ENCODE data around the gene STX4.

Gene STX4

GRCh38 chr16:31085411-31085810 is 52.1 kb downstream of the STX4 start:
- no peak for DNase-seq

DNA sequence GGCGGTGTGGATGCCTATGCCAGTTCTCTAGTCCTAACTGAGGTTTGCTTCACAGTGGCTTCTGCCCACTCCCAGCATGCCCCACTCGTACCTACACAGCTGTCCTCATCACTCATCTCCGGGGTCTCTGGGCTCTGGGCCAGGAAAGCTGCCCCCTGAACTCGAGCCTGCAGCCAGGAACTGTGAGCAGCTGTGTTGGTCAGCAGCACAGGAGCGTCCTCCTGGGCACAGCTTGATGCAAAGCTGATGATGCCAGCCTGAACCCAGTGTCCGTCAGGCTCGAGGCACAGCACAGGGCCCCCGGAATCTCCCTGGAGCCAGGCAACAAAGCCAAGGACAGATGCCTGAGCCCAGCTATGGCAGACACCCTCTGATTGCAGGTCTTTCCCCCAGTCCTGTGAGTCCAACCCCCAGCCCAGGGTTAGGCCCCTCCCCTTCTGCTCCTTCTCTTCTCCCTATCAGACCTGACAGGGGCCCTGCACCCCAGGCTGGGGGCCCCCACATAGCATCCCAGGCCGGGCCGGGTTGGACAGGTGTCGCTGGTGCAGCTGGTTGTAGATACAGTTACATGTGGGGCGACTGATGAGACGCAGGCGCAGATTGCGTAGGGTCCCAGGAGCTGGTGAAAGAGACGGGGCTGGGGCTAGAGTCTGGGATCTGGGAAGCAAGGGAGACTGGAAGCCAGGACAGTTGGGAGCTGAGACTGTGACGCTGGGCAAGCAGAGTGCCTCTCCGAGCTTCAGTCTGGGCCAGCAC is 52.7 kb downstream of the STX4 start:
- DNase-seq = no peak

GRCh38 chr16:31086629-31086906 is 53.2 kb downstream of the STX4 start:
- DNase-seq = no peak

- no peak for DNase-seq
Observed at GRCh38 chr16:31087481-31087880, 54.1 kb downstream of the STX4 start.

GRCh38 chr16:31087971-31088370 is 54.6 kb downstream of the STX4 start:
- DNase-seq = no peak

GRCh38 chr16:31088459-31089183 is 55.3 kb downstream of the STX4 start, which contains the start of gene PRSS53:
Gene PRSS53, minus strand, starts transcription at chr16:31088943. Its CDS starts 134 bp downstream, at chr16:31088809.
- DNase-seq = no peak

- no peak for DNase-seq
Observed at GRCh38 chr16:31089199-31089598, 55.8 kb downstream of the STX4 start.
